GM18861 (cell line): Measurements from ENCODE around the gene SLC35E4.

Experiments used
- ATAC-seq: cut with Tn5 transposase; IDR thresholded peaks from one replicate; pipeline ENCODE4 v1.9.1; 2021; ENCODE audit not compliant: unreplicated experiment

SLC35E4 gene

GRCh38 chr22:30687358-30687757 is 51.8 kb downstream of the SLC35E4 start:
- ATAC-seq, result no peak

GRCh38 chr22:30689622-30690021 is 54.0 kb downstream of the SLC35E4 start:
- no peak for ATAC-seq

- no peak for ATAC-seq
Observed at GRCh38 chr22:30691204-30691603, 55.6 kb downstream of the SLC35E4 start.

DNA sequence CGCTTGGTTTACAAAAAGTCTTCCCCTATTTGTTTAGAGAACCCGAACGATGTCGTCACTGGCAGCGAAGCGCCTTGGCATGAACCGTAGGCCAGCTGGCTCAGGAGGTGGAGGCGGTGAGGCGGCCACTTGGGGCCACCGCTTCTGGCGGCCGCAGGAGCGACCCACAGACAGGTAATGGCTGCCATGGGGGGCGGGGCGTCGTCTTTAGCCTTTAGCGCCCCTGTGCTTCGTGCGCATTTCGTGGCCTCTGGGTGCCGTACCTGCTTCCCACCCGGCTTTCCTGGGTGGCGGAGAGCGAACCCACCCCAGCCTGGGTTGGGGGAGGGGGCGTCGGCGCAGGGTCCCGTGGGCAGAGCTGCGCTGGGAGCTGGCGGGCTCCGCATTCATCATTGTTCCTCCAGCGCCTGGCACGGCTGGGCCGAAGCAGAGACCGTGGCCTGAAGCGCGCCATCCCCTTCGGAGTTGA is 58.6 kb downstream of the SLC35E4 start:
- ATAC-seq, result no peak

DNA sequence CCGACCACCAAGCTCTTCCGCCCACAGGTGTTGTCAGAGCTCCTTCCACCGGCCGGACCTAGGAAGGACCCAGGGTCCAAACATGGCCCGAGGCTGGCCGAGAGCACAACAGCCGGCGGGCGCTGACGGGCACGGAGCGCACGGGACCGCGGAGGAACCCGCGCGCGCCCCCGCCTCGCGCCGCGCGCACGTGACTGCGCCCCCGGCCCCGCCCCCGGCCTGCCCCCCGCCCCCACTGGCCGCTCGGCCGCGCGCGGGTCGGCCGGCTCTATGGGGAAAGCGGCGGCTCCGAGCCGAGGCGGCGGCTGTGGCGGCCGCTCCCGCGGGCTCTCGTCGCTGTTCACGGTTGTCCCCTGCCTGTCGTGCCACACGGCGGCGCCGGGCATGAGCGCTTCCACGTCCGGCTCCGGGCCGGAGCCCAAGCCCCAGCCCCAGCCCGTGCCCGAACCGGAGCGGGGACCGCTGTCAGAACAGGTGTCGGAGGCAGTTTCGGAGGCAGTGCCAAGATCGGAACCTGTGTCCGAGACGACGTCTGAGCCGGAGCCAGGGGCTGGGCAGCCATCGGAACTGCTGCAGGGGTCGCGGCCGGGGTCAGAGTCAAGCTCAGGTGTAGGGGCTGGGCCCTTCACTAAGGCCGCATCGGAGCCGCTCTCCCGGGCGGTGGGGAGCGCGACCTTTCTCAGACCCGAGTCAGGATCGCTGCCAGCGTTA is 59.2 kb downstream of the SLC35E4 start, which contains the start of gene OSBP2:
Gene OSBP2 (plus strand): TSS at position 235 of the 711 bp plus-strand sequence. CDS start 36 bp downstream, at position 271.
- ATAC-seq, result no peak

DNA sequence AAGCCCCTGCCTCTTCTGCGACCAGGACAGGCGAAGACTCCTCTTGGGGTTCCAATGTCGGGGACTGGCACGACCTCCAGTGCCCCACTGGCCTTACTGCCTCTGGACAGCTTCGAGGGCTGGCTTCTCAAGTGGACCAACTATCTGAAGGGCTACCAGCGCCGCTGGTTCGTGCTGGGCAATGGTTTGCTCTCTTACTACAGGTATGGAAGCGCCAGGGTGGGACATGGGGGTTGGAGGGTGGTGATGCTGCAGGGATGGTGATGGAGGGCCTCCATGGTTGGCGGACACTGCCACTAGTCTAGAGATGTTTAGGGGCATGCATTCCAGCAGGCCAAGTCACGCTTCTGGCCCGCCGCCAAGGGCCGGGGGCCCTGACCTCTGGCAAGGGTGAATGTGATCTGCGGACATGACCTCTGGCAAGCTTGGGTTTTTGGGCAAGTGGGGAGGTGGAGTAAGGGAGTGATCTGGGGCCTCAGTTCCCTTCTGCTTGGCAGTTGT is 59.8 kb downstream of the SLC35E4 start:
- no peak for ATAC-seq

DNA sequence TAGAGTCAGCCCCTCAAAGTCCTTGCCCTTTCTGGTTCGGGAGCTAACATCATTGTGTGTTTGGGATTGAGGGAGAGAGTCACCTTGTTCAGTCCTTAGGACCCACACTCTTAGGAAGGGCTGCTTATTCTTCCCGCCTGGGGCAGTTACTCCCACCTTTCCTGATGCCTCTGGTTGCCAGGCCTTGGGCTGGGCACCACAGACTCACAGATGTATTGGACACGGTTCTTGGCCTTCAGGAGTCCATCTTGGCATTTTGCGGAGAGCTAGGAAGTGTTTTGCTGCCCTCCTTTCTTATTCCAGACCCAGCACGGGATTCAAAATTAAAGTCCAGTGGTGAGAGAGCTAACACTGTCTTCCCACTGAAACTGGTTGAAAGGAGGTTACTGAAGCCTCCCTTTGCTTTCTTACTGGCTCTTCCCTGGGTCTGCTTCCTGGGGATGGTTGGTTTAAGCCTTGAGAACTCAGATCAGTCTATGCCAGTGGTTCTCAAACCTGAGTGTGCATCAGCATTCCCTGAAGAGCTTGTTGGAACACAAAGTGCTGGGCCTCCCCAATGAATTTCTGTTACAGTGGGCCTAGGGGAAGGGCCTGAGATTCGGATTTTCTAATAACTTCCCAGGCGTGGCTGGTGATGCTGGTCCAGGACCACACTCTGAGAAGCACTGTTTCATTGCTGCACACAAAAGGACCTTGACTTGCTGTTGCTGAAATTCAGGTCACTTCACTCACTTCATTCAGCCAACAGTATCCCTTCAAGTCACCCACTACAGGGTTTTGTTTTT is 60.5 kb downstream of the SLC35E4 start:
- no peak for ATAC-seq
